GM12878 (cell line): ENCODE measurements around the gene DNAJC5. TPM values are rescaled to one million over a fixed set of nuclear protein-coding genes. Genes with fewer than 3 reads are reported as not detected.

Experiments
- ASH2L ChIP-seq: fragments of 300-600, 200-600 bp; sonication (generic); IDR thresholded peaks from 2 replicates; pipeline ENCODE4 v1.6.1; 2017; ENCODE audit warnings: low read depth, mild to moderate bottlenecking, borderline replicate concordance
- ZNF592 ChIP-seq: fragments of 450-650 bp; IDR thresholded peaks from 2 replicates; pipeline ENCODE4 v1.6.1; 2017; ENCODE audit warnings: mild to moderate bottlenecking, moderate library complexity
- microRNA counts: library from miRNA; unstranded; fragments of <30 nt; microRNA quantifications from one replicate; lab custom pipeline; 2016
- microRNA-seq: library from miRNA; unstranded; fragments of <30 nt; microRNA quantifications from one replicate; pipeline ENCODE4, GENCODE V29; 2018
- polyA plus RNA-seq, 11 experiments: library from polyadenylated mRNA; depleted of rRNA in 4 of 11; unstranded in 6 of 11; stranded (reverse) in 5 of 11; fragments of >200 nt; fragmentation: Nextera tagmentation in 4 of 11; fragmentation: Illumina TruSeq in 1 of 11; extraction: Ambion mirVana in 4 of 11; extraction: Trizol in 1 of 11; gene quantifications; 1 replicate in 1 of 11; 2 replicates in 10 of 11; pipeline versions ENCODE4 v1.2.1 to v1.2.3, GENCODE V29; 2011 to 2016; ENCODE audit warnings: inconsistent platforms in 2 of 11, missing spikeins in 2 of 11, low read depth in 1 of 11
- small RNA-seq: library from RNA; depleted of rRNA; stranded (forward); fragments of <200 nt; gene quantifications from one replicate; pipeline ENCODE3, GENCODE V24; 2014
- total RNA-seq, 4 experiments: library from RNA; depleted of rRNA in 3 of 4; stranded (reverse); fragments of >200 nt in 3 of 4; fragmentation: Illumina TruSeq in 1 of 4; extraction: Trizol in 1 of 4; gene quantifications; 2 replicates each; pipeline versions ENCODE4 v1.2.1 to v1.2.3, GENCODE V29; 2013 to 2021

Gene DNAJC5
- total and polyA plus RNA-seq, 10 of the 15 experiments (the other 5 are each of a cell fraction or from before 2014, with no cell fraction given), result 0.69 to 36.8 (median 17.0) TPM

GRCh38 chr20:63982937-63983336 lies 88.0 kb downstream of the DNAJC5 start (continued):
- TF ChIP-seq ZNF592 (no peak), ASH2L (no peak)

MicroRNAs within 50 kb of the gene (microRNA counts, 767-probe panel; counts per million panel counts)
- microRNA hsa-miR-1914-5p (lab: Ali Mortazavi, UCI), result 1,705 counts per million, percentile 66 among the panel's probes with 10 or more counts
- 1,438 counts per million, percentile 53 among the panel's probes with 10 or more counts for microRNA hsa-miR-647 (lab: Ali Mortazavi, UCI)
- microRNA hsa-miR-941 (lab: Ali Mortazavi, UCI), result 1,244 counts per million, percentile 41 among the panel's probes with 10 or more counts

Small RNA genes within 50 kb of the gene (microRNA-seq; reads per million reads assigned to microRNA genes)
- gene MIR1914 (2.1 reads per million, percentile 6 among the genes with 10 or more reads in this experiment), gene MIR647 (not detected), gene MIR941-1 (not detected), gene MIR941-2 (not detected), gene MIR941-3 (not detected), gene MIR941-4 (not detected), gene MIR941-5 (not detected)

Small RNA genes within 50 kb of the gene (small RNA-seq; reads per million reads assigned to genes)
- gene MIR647, result not detected
- not detected for gene MIR941-2
- gene MIR941-4, result not detected
- not detected for gene MIR941-5
- not detected for gene RNU1-134P

Other genes starting within 250 kb of the DNAJC5 start
Only the 7 nearest of the 21 such genes appear.
- gene ZBTB46, start 63.9 kb upstream of the DNAJC5 start, total RNA-seq (2014; rRNA removed), result 0.45 and 0.98 TPM in 2 replicates
- gene ZBTB46, start 63.9 kb upstream of the DNAJC5 start, total RNA-seq (2014; rRNA removed; fragmentation: Illumina TruSeq; extraction: Trizol), result 0.18 and 0.23 TPM in 2 replicates
- gene ZBTB46, start 63.9 kb upstream of the DNAJC5 start, total RNA-seq (2021), result 0.92 and 1.0 TPM in 2 replicates
- 0.46 and 0.77 TPM in 2 replicates for gene ZBTB46, start 63.9 kb upstream of the DNAJC5 start, polyA plus RNA-seq (2011; rRNA removed)
- 0.08 and 0.15 TPM in 2 replicates for gene ZBTB46, start 63.9 kb upstream of the DNAJC5 start, polyA plus RNA-seq (2014; fragmentation: Illumina TruSeq; extraction: Trizol)
- gene ZBTB46, start 63.9 kb upstream of the DNAJC5 start, polyA plus RNA-seq (2014; fragmentation: Nextera tagmentation; extraction: Ambion mirVana), result under 1 TPM; 0.31 to 0.37 TPM
- 0.24 and 0.26 TPM in 2 replicates for gene ZBTB46, start 63.9 kb upstream of the DNAJC5 start, polyA plus RNA-seq (2014; rRNA removed)
- gene ZBTB46, start 63.9 kb upstream of the DNAJC5 start, polyA plus RNA-seq (2016; fragmentation: Nextera tagmentation; extraction: Ambion mirVana), result under 1 TPM; 0.21 to 0.43 TPM
- gene ABHD16B, start 33.6 kb upstream of the DNAJC5 start, total RNA-seq (2014; rRNA removed), result not detected in 2 replicates
- not detected in 2 replicates for gene ABHD16B, start 33.6 kb upstream of the DNAJC5 start, total RNA-seq (2014; rRNA removed; fragmentation: Illumina TruSeq; extraction: Trizol)
- gene ABHD16B, start 33.6 kb upstream of the DNAJC5 start, total RNA-seq (2021), result not detected in 2 replicates
- gene ABHD16B, start 33.6 kb upstream of the DNAJC5 start, polyA plus RNA-seq (2011; rRNA removed), result not detected in 2 replicates
- not detected in 2 replicates for gene ABHD16B, start 33.6 kb upstream of the DNAJC5 start, polyA plus RNA-seq (2014; fragmentation: Illumina TruSeq; extraction: Trizol)
- gene ABHD16B, start 33.6 kb upstream of the DNAJC5 start, polyA plus RNA-seq (2014; fragmentation: Nextera tagmentation; extraction: Ambion mirVana), result not detected
- not detected in 2 replicates for gene ABHD16B, start 33.6 kb upstream of the DNAJC5 start, polyA plus RNA-seq (2014; rRNA removed)
- under 1 TPM in 1 of 2 experiments, not detected in 1; 0.13 TPM for gene ABHD16B, start 33.6 kb upstream of the DNAJC5 start, polyA plus RNA-seq (2016; fragmentation: Nextera tagmentation; extraction: Ambion mirVana)
- gene TPD52L2, start 29.9 kb upstream of the DNAJC5 start, total RNA-seq (2014; rRNA removed), result 28.4 and 30.4 TPM in 2 replicates
- 37.3 and 38.4 TPM in 2 replicates for gene TPD52L2, start 29.9 kb upstream of the DNAJC5 start, total RNA-seq (2014; rRNA removed; fragmentation: Illumina TruSeq; extraction: Trizol)
- gene TPD52L2, start 29.9 kb upstream of the DNAJC5 start, total RNA-seq (2021), result 43.4 and 46.2 TPM in 2 replicates
- 46.5 and 53.8 TPM in 2 replicates for gene TPD52L2, start 29.9 kb upstream of the DNAJC5 start, polyA plus RNA-seq (2011; rRNA removed)
- 39.2 and 50.2 TPM in 2 replicates for gene TPD52L2, start 29.9 kb upstream of the DNAJC5 start, polyA plus RNA-seq (2014; fragmentation: Illumina TruSeq; extraction: Trizol)
- gene TPD52L2, start 29.9 kb upstream of the DNAJC5 start, polyA plus RNA-seq (2014; fragmentation: Nextera tagmentation; extraction: Ambion mirVana), result 1 to 10 TPM; 1.6 to 4.1 TPM
- gene TPD52L2, start 29.9 kb upstream of the DNAJC5 start, polyA plus RNA-seq (2014; rRNA removed), result 46.5 and 50.8 TPM in 2 replicates
- 10 to 100 TPM; 68.1 to 71.0 TPM for gene TPD52L2, start 29.9 kb upstream of the DNAJC5 start, polyA plus RNA-seq (2016; fragmentation: Nextera tagmentation; extraction: Ambion mirVana)
- 17.5 and 23.6 TPM in 2 replicates for gene UCKL1, start 61.3 kb downstream of the DNAJC5 start, total RNA-seq (2014; rRNA removed)
- gene UCKL1, start 61.3 kb downstream of the DNAJC5 start, total RNA-seq (2014; rRNA removed; fragmentation: Illumina TruSeq; extraction: Trizol), result 11.0 and 13.2 TPM in 2 replicates
- gene UCKL1, start 61.3 kb downstream of the DNAJC5 start, total RNA-seq (2021), result 30.0 and 36.3 TPM in 2 replicates
- 10.9 and 26.0 TPM in 2 replicates for gene UCKL1, start 61.3 kb downstream of the DNAJC5 start, polyA plus RNA-seq (2011; rRNA removed)
- 5.6 and 13.4 TPM in 2 replicates for gene UCKL1, start 61.3 kb downstream of the DNAJC5 start, polyA plus RNA-seq (2014; fragmentation: Illumina TruSeq; extraction: Trizol)
- gene UCKL1, start 61.3 kb downstream of the DNAJC5 start, polyA plus RNA-seq (2014; fragmentation: Nextera tagmentation; extraction: Ambion mirVana), result 1 to 10 TPM; 2.4 to 7.9 TPM
- gene UCKL1, start 61.3 kb downstream of the DNAJC5 start, polyA plus RNA-seq (2014; rRNA removed), result 34.4 and 42.5 TPM in 2 replicates
- 10 to 100 TPM; 27.9 to 30.8 TPM for gene UCKL1, start 61.3 kb downstream of the DNAJC5 start, polyA plus RNA-seq (2016; fragmentation: Nextera tagmentation; extraction: Ambion mirVana)
- 11.2 and 12.1 TPM in 2 replicates for gene ZNF512B, start 74.8 kb downstream of the DNAJC5 start, total RNA-seq (2014; rRNA removed)
- 5.2 and 5.6 TPM in 2 replicates for gene ZNF512B, start 74.8 kb downstream of the DNAJC5 start, total RNA-seq (2014; rRNA removed; fragmentation: Illumina TruSeq; extraction: Trizol)
- 21.2 and 23.9 TPM in 2 replicates for gene ZNF512B, start 74.8 kb downstream of the DNAJC5 start, total RNA-seq (2021)
- 1.8 and 2.8 TPM in 2 replicates for gene ZNF512B, start 74.8 kb downstream of the DNAJC5 start, polyA plus RNA-seq (2011; rRNA removed)
- gene ZNF512B, start 74.8 kb downstream of the DNAJC5 start, polyA plus RNA-seq (2014; fragmentation: Illumina TruSeq; extraction: Trizol), result 2.0 and 5.1 TPM in 2 replicates
- under 1 TPM; 0.06 to 0.09 TPM for gene ZNF512B, start 74.8 kb downstream of the DNAJC5 start, polyA plus RNA-seq (2014; fragmentation: Nextera tagmentation; extraction: Ambion mirVana)
- 12.2 and 15.2 TPM in 2 replicates for gene ZNF512B, start 74.8 kb downstream of the DNAJC5 start, polyA plus RNA-seq (2014; rRNA removed)
- gene ZNF512B, start 74.8 kb downstream of the DNAJC5 start, polyA plus RNA-seq (2016; fragmentation: Nextera tagmentation; extraction: Ambion mirVana), result 1 to 10 TPM; 1.1 to 1.6 TPM
- 20.2 and 23.9 TPM in 2 replicates for gene SAMD10, start 84.5 kb downstream of the DNAJC5 start, total RNA-seq (2014; rRNA removed)
- gene SAMD10, start 84.5 kb downstream of the DNAJC5 start, total RNA-seq (2014; rRNA removed; fragmentation: Illumina TruSeq; extraction: Trizol), result 7.3 and 9.1 TPM in 2 replicates
- 42.1 and 42.7 TPM in 2 replicates for gene SAMD10, start 84.5 kb downstream of the DNAJC5 start, total RNA-seq (2021)
- gene SAMD10, start 84.5 kb downstream of the DNAJC5 start, polyA plus RNA-seq (2011; rRNA removed), result 14.1 and 28.4 TPM in 2 replicates
- gene SAMD10, start 84.5 kb downstream of the DNAJC5 start, polyA plus RNA-seq (2014; fragmentation: Illumina TruSeq; extraction: Trizol), result 4.7 and 16.3 TPM in 2 replicates
- 1 to 10 TPM; 1.3 to 3.5 TPM for gene SAMD10, start 84.5 kb downstream of the DNAJC5 start, polyA plus RNA-seq (2014; fragmentation: Nextera tagmentation; extraction: Ambion mirVana)
- 51.4 and 52.0 TPM in 2 replicates for gene SAMD10, start 84.5 kb downstream of the DNAJC5 start, polyA plus RNA-seq (2014; rRNA removed)
- gene SAMD10, start 84.5 kb downstream of the DNAJC5 start, polyA plus RNA-seq (2016; fragmentation: Nextera tagmentation; extraction: Ambion mirVana), result 10 to 100 TPM; 16.1 to 19.5 TPM
- gene PRPF6, start 86.0 kb downstream of the DNAJC5 start, total RNA-seq (2014; rRNA removed), result 57.6 and 62.5 TPM in 2 replicates
- 66.1 and 72.2 TPM in 2 replicates for gene PRPF6, start 86.0 kb downstream of the DNAJC5 start, total RNA-seq (2014; rRNA removed; fragmentation: Illumina TruSeq; extraction: Trizol)
- 100 and 102 TPM in 2 replicates for gene PRPF6, start 86.0 kb downstream of the DNAJC5 start, total RNA-seq (2021)
- gene PRPF6, start 86.0 kb downstream of the DNAJC5 start, polyA plus RNA-seq (2011; rRNA removed), result 33.4 and 52.7 TPM in 2 replicates
- gene PRPF6, start 86.0 kb downstream of the DNAJC5 start, polyA plus RNA-seq (2014; fragmentation: Illumina TruSeq; extraction: Trizol), result 53.4 and 73.9 TPM in 2 replicates
- 10 to 100 TPM in 1 of 2 experiments, 1 to 10 TPM in 1; 5.0 to 10.7 TPM for gene PRPF6, start 86.0 kb downstream of the DNAJC5 start, polyA plus RNA-seq (2014; fragmentation: Nextera tagmentation; extraction: Ambion mirVana)
- 70.4 and 71.9 TPM in 2 replicates for gene PRPF6, start 86.0 kb downstream of the DNAJC5 start, polyA plus RNA-seq (2014; rRNA removed)
- gene PRPF6, start 86.0 kb downstream of the DNAJC5 start, polyA plus RNA-seq (2016; fragmentation: Nextera tagmentation; extraction: Ambion mirVana), result 100 to 1,000 TPM in 1 of 2 experiments, 10 to 100 TPM in 1; 97.9 to 102 TPM